Glutamatergic neuron (in vitro differentiated cells): ENCODE results near the gene SVOPL. TPM values are rescaled to one million over a fixed set of nuclear protein-coding genes. Genes with fewer than 3 reads are reported as not detected.
"Not testable (repeated sequence)": the region's sequence is repeated elsewhere in the genome, so short reads cannot be mapped to it uniquely, and the experiment has no call there.

Source experiments
- DNase-seq: peaks from one replicate; pipeline ENCODE4 v3.0.0; 2022
- H3K27ac Mint-ChIP-seq: one replicate; pipeline ENCODE4 v1.8.0; 2020; ENCODE audit warnings: mild to moderate bottlenecking, mixed read lengths, inconsistent platforms; ENCODE audit not compliant: unreplicated experiment
- H3K27me3 Mint-ChIP-seq: one replicate; pipeline ENCODE4 v1.8.0; 2020; ENCODE audit warnings: mild to moderate bottlenecking, moderate library complexity, mixed read lengths, inconsistent platforms; ENCODE audit not compliant: unreplicated experiment
- H3K36me3 Mint-ChIP-seq: one replicate; pipeline ENCODE4 v1.8.0; 2020; ENCODE audit warnings: mild to moderate bottlenecking, mixed read lengths, inconsistent platforms; ENCODE audit not compliant: unreplicated experiment
- H3K4me1 Mint-ChIP-seq: one replicate; pipeline ENCODE4 v1.8.0; 2020; ENCODE audit warnings: mild to moderate bottlenecking, low read depth, mixed read lengths, inconsistent platforms; ENCODE audit not compliant: unreplicated experiment
- H3K4me3 Mint-ChIP-seq: one replicate; pipeline ENCODE4 v1.8.0; 2020; ENCODE audit warnings: mild to moderate bottlenecking, mixed read lengths, inconsistent platforms; ENCODE audit not compliant: unreplicated experiment
- H3K9me3 Mint-ChIP-seq: one replicate; pipeline ENCODE4 v1.8.0; 2020; ENCODE audit warnings: mild to moderate bottlenecking, moderate library complexity, mixed read lengths, inconsistent platforms; ENCODE audit not compliant: unreplicated experiment
- total RNA-seq: library from RNA; stranded (reverse); fragmentation: NEBNext Ultra II Directional; extraction: Animal tissue kit (Norgen Biotek cat#: 25700); gene quantifications from one replicate; pipeline ENCODE4 v1.2.1, GENCODE V29; 2021; ENCODE audit not compliant: unreplicated experiment
- TF ChIP-seq, protein P1 (sequence below): fragments of 200-600 bp; sonication (generic); IDR thresholded peaks from one replicate; pipeline ENCODE4 v1.5.0; 2021; ENCODE audit not compliant: partially characterized antibody, unreplicated experiment

Gene SVOPL
- total RNA-seq, 1 donor from 2014 or later = not detected

GRCh38 chr7:138697535-138698182 is 3.5 kb downstream of the SVOPL start:
- TF ChIP-seq, protein P1, sequence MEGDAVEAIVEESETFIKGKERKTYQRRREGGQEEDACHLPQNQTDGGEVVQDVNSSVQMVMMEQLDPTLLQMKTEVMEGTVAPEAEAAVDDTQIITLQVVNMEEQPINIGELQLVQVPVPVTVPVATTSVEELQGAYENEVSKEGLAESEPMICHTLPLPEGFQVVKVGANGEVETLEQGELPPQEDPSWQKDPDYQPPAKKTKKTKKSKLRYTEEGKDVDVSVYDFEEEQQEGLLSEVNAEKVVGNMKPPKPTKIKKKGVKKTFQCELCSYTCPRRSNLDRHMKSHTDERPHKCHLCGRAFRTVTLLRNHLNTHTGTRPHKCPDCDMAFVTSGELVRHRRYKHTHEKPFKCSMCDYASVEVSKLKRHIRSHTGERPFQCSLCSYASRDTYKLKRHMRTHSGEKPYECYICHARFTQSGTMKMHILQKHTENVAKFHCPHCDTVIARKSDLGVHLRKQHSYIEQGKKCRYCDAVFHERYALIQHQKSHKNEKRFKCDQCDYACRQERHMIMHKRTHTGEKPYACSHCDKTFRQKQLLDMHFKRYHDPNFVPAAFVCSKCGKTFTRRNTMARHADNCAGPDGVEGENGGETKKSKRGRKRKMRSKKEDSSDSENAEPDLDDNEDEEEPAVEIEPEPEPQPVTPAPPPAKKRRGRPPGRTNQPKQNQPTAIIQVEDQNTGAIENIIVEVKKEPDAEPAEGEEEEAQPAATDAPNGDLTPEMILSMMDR = no peak
- H3K4me1 Mint-ChIP-seq = no peaks in the 10 kb centered on the region
- H3K4me3 Mint-ChIP-seq = no peak overlapping the region
- no peak overlapping the region for H3K27ac Mint-ChIP-seq
- no peak for DNase-seq
- H3K9me3 Mint-ChIP-seq = no peaks in the 10 kb centered on the region
- no peaks in the 10 kb centered on the region for H3K36me3 Mint-ChIP-seq
- H3K27me3 Mint-ChIP-seq = peaks cover 3% of the 10 kb centered on the region

DNA sequence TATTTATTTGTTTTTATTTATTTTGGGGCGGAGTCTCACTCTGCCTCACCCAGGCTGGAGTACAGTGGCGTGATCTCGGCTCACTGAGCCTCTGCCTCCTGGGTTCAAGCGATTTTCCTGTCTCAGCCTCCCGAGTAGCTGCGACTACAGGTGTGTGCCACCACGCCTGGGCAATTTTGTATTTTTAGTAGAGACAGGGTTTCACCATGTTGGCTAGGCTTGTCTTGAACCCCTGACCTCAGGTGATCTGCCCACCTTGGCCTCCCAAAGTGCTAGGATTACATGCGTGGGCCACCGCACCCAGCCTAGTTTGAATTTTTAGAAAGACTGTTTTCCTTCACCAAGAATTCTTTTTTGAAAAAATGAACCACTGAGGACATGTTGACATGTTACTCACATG is 5.4 kb downstream of the SVOPL start:
- DNase-seq, H3K27me3 Mint-ChIP-seq, H3K9me3 Mint-ChIP-seq, H3K4me1 Mint-ChIP-seq, H3K27ac Mint-ChIP-seq, H3K36me3 Mint-ChIP-seq, H3K4me3 Mint-ChIP-seq: not testable (repeated sequence)

- Mint-ChIP-seq H3K4me1 (no peaks in the 10 kb centered on the region), H3K27ac (no peak overlapping the region), H3K36me3 (no peaks in the 10 kb centered on the region), H3K9me3 (no peaks in the 10 kb centered on the region), H3K27me3 (peaks cover 3% of the 10 kb centered on the region), H3K4me3 (no peak overlapping the region)
- DNase-seq = no peak
- TF ChIP-seq, protein P1 = no peak
These were observed 6.1 kb downstream of the SVOPL start for GRCh38 chr7:138695106-138695505.

- H3K4me1 Mint-ChIP-seq = no peaks in the 10 kb centered on the region
- no peak overlapping the region for H3K27ac Mint-ChIP-seq
- H3K4me3 Mint-ChIP-seq = no peak overlapping the region
- TF ChIP-seq, protein P1 = no peak
- H3K36me3 Mint-ChIP-seq = no peaks in the 10 kb centered on the region
- no peaks in the 10 kb centered on the region for H3K27me3 Mint-ChIP-seq
- peaks cover 2% of the 10 kb centered on the region for H3K9me3 Mint-ChIP-seq
- no peak for DNase-seq
These were observed 10.0 kb downstream of the SVOPL start for GRCh38 chr7:138691178-138691577.

DNA sequence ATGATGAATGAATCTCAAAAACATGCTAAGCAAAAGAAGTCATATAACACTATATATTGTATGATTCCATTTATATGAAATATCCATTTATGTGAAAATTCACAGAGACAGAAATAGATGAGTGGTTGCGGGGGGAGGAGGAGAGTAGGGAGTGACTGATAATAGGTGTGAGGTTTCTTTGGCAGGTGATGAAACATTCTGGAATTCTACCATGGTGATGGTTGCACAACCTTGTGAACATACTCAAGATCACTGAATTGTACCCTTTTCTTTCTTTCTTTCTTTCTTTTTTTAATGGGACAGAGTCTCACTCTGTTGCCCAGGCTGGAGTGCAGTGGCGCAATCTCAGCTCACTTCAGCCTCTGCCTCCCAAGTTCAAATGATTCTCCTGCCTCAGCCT is 10.7 kb downstream of the SVOPL start:
- peaks cover 2% of the 10 kb centered on the region for H3K9me3 Mint-ChIP-seq
- H3K27me3 Mint-ChIP-seq = no peaks in the 10 kb centered on the region
- no peak overlapping the region for H3K27ac Mint-ChIP-seq

DNA sequence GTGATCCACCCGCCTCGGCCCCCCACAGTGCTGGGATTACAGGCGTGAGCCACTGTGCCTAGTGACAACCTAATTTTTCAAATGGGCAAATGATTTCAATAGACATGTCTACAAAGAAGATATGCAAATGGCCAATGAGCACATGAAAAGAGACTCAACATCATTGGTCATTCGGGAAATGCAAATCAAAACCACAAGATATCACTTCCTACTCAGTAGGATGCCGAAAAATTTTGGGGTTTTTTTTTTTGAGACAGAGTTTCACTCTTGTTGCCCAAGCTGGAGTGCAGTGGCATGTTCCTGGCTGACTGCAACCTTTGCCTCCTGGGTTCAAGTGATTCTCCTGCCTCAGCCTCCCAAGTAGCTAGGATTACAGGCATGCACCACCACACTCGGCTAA is 13.1 kb downstream of the SVOPL start:
- not testable (repeated sequence) for H3K4me1 Mint-ChIP-seq, H3K27ac Mint-ChIP-seq, DNase-seq, H3K9me3 Mint-ChIP-seq, H3K36me3 Mint-ChIP-seq, H3K4me3 Mint-ChIP-seq, H3K27me3 Mint-ChIP-seq

More for the DNA sequence above, 10.7 kb downstream of the SVOPL start:
- DNase-seq = no peak
- Mint-ChIP-seq H3K36me3 (no peaks in the 10 kb centered on the region), H3K4me1 (no peaks in the 10 kb centered on the region), H3K4me3 (no peak overlapping the region)
- TF ChIP-seq, protein P1 = no peak
